Left kidney (tissue), 2 donors: Measurements from ENCODE around the gene IQSEC1. TPM values are rescaled to one million over a fixed set of nuclear protein-coding genes. Genes with fewer than 3 reads are reported as not detected.
"Not testable (repeated sequence)": the region's sequence is repeated elsewhere in the genome, so short reads cannot be mapped to it uniquely, and the experiment has no call there.

Experiments
- DNase-seq: peaks from one replicate; pipeline ENCODE4 v3.0.0-alpha.2; 2013
- polyA plus RNA-seq: library from polyadenylated mRNA; unstranded; fragments of 120-200 nt; gene quantifications from one replicate; pipeline ENCODE4 v1.2.1, GENCODE V29; 2013; ENCODE audit not compliant: insufficient read length

Gene IQSEC1
- polyA plus RNA-seq, 1 donor: 32.1 TPM

GRCh38 chr3:12870942-12871341 lies 202.3 kb downstream of the IQSEC1 start:
- no peak for DNase-seq

GRCh38 chr3:12869035-12869621 lies 204.1 kb downstream of the IQSEC1 start:
- peak; percentile 48 for DNase-seq

- peak; percentile 85 for DNase-seq
These were observed 204.9 kb downstream of the IQSEC1 start for GRCh38 chr3:12868039-12869034.

- no peak for DNase-seq
These were observed 206.4 kb downstream of the IQSEC1 start for GRCh38 chr3:12866836-12867235.

GRCh38 chr3:12865271-12865670 lies 208.0 kb downstream of the IQSEC1 start:
- no peak for DNase-seq

GRCh38 chr3:12862387-12862786 lies 210.8 kb downstream of the IQSEC1 start:
- no peak for DNase-seq

GRCh38 chr3:12861611-12862010 lies 211.6 kb downstream of the IQSEC1 start:
- no peak for DNase-seq

- DNase-seq: no peak
These were observed 213.4 kb downstream of the IQSEC1 start for GRCh38 chr3:12859840-12860239.

GRCh38 chr3:12856626-12857025 lies 216.6 kb downstream of the IQSEC1 start:
- no peak for DNase-seq

GRCh38 chr3:12854565-12854964 lies 218.7 kb downstream of the IQSEC1 start:
- no peak for DNase-seq

GRCh38 chr3:12853847-12854246 lies 219.4 kb downstream of the IQSEC1 start:
- not testable (repeated sequence) for DNase-seq

- no peak for DNase-seq
These were observed 221.0 kb downstream of the IQSEC1 start for GRCh38 chr3:12852201-12852600.

Other genes starting within 250 kb of the IQSEC1 start
- gene RPL32, start 231.9 kb downstream of the IQSEC1 start, polyA plus RNA-seq: 1,889 TPM